Endothelial cell of umbilical vein (primary cell): ENCODE results near the gene MRPL2. TPM values are rescaled to one million over a fixed set of nuclear protein-coding genes. Genes with fewer than 3 reads are reported as not detected.
A peak's percentile ranks its signal among the peaks of the same experiment; 100 is the strongest.

Experiments used
- BruUV-seq: library from RNA; stranded (reverse); fragments of 400-500 nt; replicated peaks from 2 replicates; lab custom pipeline; 2021; lab: Mats Ljungman, UMichigan
- CTCF ChIA-PET: fragments of 300-600, 350-600 bp; sonication (Branson Sonifier 250); formaldehyde crosslinking; loops from one replicate; lab custom pipeline; 2021; ENCODE audit warnings: antibody characterized with exemption, inconsistent platforms; lab: Charles Lee
- POLR2A ChIA-PET: fragments of 300-600, 350-600 bp; sonication (Branson Sonifier 250); formaldehyde crosslinking; loops from one replicate; lab custom pipeline; 2021; ENCODE audit warnings: antibody characterized with exemption, inconsistent platforms; lab: Charles Lee
- DNase-seq: peaks from one replicate; pipeline ENCODE4 v3.0.0-alpha.2; 2011; ENCODE audit warnings: low read depth, low spot score
- FAIRE-seq: peaks from 2 replicates; lab custom pipeline; 2011; peaks lifted over from hg19 to GRCh38; lab: Jason Lieb, UNC
- H2AFZ ChIP-seq: 2 replicates; pipeline ENCODE4 v1.6.0; 2012; ENCODE audit warnings: low read depth, low read length, control low read depth, inconsistent platforms
- H3K27ac ChIP-seq: 2 replicates; pipeline ENCODE4 v1.5.1; 2011; ENCODE audit warnings: low read depth, mild to moderate bottlenecking, control low read depth, low read length, moderate library complexity; ENCODE audit not compliant: insufficient read depth
- H3K27me3 ChIP-seq, 2 experiments: 2 replicates each; pipeline versions ENCODE4 v1.6.0 to v1.6.1; 2011; ENCODE audit warnings: low read length in 2 of 2, mixed read lengths in 1 of 2; ENCODE audit not compliant: control insufficient read depth in 2 of 2, insufficient read depth in 2 of 2
- H3K36me3 ChIP-seq, 2 experiments: 2 replicates in 1 of 2; 3 replicates in 1 of 2; pipeline ENCODE4 v1.5.1; 2011; ENCODE audit warnings: low read length in 2 of 2, mild to moderate bottlenecking in 1 of 2, moderate library complexity in 1 of 2; ENCODE audit not compliant: control insufficient read depth in 2 of 2, insufficient read depth in 2 of 2; ENCODE audit errors: extremely low read depth in 1 of 2
- H3K4me1 ChIP-seq: 3 replicates; pipeline ENCODE4 v1.5.1; 2011; ENCODE audit warnings: mild to moderate bottlenecking, low read length; ENCODE audit not compliant: control insufficient read depth, insufficient read depth; ENCODE audit errors: extremely low read depth
- H3K4me2 ChIP-seq: 2 replicates; pipeline ENCODE4 v1.6.1; 2011; ENCODE audit warnings: low read length, control low read depth, mixed read lengths; ENCODE audit not compliant: insufficient read depth
- H3K4me3 ChIP-seq, 3 experiments: fragments of 200-600 bp in 1 of 3; sonication (generic), shearing (Covaris generic) in 1 of 3; replicated peaks in 1 of 3; 2 replicates each; pipeline ENCODE4 v1.5.1; 2011 to 2016; ENCODE audit warnings: control low read depth in 3 of 3, low read length in 3 of 3, mild to moderate bottlenecking in 2 of 3, inconsistent platforms in 1 of 3, low read depth in 1 of 3, moderate library complexity in 1 of 3; ENCODE audit not compliant: insufficient read depth in 1 of 3
- H3K79me2 ChIP-seq: 2 replicates; pipeline ENCODE4 v1.6.0; 2012; ENCODE audit warnings: low read length, inconsistent platforms; ENCODE audit not compliant: control insufficient read depth, insufficient read depth
- H3K9ac ChIP-seq: replicated peaks from 2 replicates; pipeline ENCODE3; 2011; ENCODE audit warnings: low read length, control low read depth; ENCODE audit not compliant: insufficient read depth; ENCODE audit errors: extremely low read depth
- H3K9me1 ChIP-seq: replicated peaks from 3 replicates; pipeline ENCODE4 v1.6.0; 2011; ENCODE audit warnings: mild to moderate bottlenecking, low read length; ENCODE audit not compliant: control insufficient read depth, insufficient read depth; ENCODE audit errors: extremely low read depth
- H3K9me3 ChIP-seq: replicated peaks from 2 replicates; pipeline ENCODE4 v1.5.1; 2012; ENCODE audit warnings: low read length, inconsistent platforms; ENCODE audit not compliant: control insufficient read depth, insufficient read depth
- H4K20me1 ChIP-seq: replicated peaks from 2 replicates; pipeline ENCODE3; 2011; ENCODE audit warnings: mild to moderate bottlenecking, low read length; ENCODE audit not compliant: control insufficient read depth, insufficient read depth; ENCODE audit errors: extremely low read depth
- EZH2 ChIP-seq: IDR thresholded peaks from 2 replicates; pipeline ENCODE4 v1.6.1; 2012; ENCODE audit warnings: borderline replicate concordance, low read depth, mild to moderate bottlenecking, moderate library complexity, low read length, inconsistent platforms; ENCODE audit not compliant: severe bottlenecking
- FOS ChIP-seq: IDR thresholded peaks from 2 replicates; pipeline ENCODE4 v1.6.1; 2011; ENCODE audit warnings: mild to moderate bottlenecking, low read length, moderate library complexity, borderline replicate concordance; ENCODE audit not compliant: insufficient read depth
- GATA2 ChIP-seq: IDR thresholded peaks from 2 replicates; pipeline ENCODE4 v1.7.0; 2011; ENCODE audit warnings: low read depth, mild to moderate bottlenecking, moderate library complexity, mixed read lengths, low read length; ENCODE audit not compliant: insufficient read length, insufficient read depth
- JUN ChIP-seq: IDR thresholded peaks from 2 replicates; pipeline ENCODE4 v1.6.1; 2011; ENCODE audit warnings: borderline replicate concordance, low read depth; ENCODE audit not compliant: insufficient read length, insufficient read depth
- MAX ChIP-seq: IDR thresholded peaks from 2 replicates; pipeline ENCODE4 v1.6.1; 2011; ENCODE audit not compliant: insufficient read depth, insufficient read length
- MYC ChIP-seq: IDR thresholded peaks from one replicate; pipeline ENCODE4 v1.6.1; 2011; ENCODE audit warnings: mild to moderate bottlenecking, low read depth, low read length
- POLR2A ChIP-seq: IDR thresholded peaks from 2 replicates; pipeline ENCODE4 v1.6.1; 2012; ENCODE audit warnings: low read depth, mild to moderate bottlenecking, control low read depth, low read length
- POLR2AphosphoS5 ChIP-seq: IDR thresholded peaks from 2 replicates; pipeline ENCODE4 v1.6.1; 2012; ENCODE audit warnings: low read depth, mild to moderate bottlenecking, control low read depth, low read length, moderate library complexity; ENCODE audit not compliant: insufficient read depth
- dilution Hi-C: fragments of 300-500 bp; cut with MboI; formaldehyde crosslinking; loops from one replicate; pipeline ENCODE4 v1.15.0; 2019; ENCODE audit warnings: low sequenced_read_pairs; ENCODE audit not compliant: extremely low pct_ligation_motif_present
- intact Hi-C: fragments of 100-400 bp; cut with micrococcal nuclease; formaldehyde crosslinking; loops from one replicate; pipeline ENCODE4 v1.10.0; 2022
- polyA plus RNA-seq, 4 experiments: library from polyadenylated mRNA; depleted of rRNA in 3 of 4; stranded (reverse) in 3 of 4; unstranded in 1 of 4; fragments of >200 nt; gene quantifications; 2 replicates each; pipeline versions ENCODE4 v1.2.1 to v1.2.3, GENCODE V29; 2011 to 2012; ENCODE audit warnings: missing spikeins in 1 of 4
- total RNA-seq: library from RNA; stranded (reverse); gene quantifications from 2 replicates; pipeline ENCODE4 v1.2.3, GENCODE V29; 2021
- TF ChIP-seq, protein P1 (sequence below), 2 donors: IDR thresholded peaks; 1 replicate in 1 of 2; 2 replicates in 1 of 2; pipeline ENCODE4 v1.5.1; 2011; ENCODE audit warnings: low read length in 2 of 2, mild to moderate bottlenecking in 2 of 2, moderate library complexity in 2 of 2, control low read depth in 1 of 2, inconsistent platforms in 1 of 2, low read depth in 1 of 2; ENCODE audit not compliant: insufficient read depth in 1 of 2; ENCODE audit errors: extremely low read depth in 1 of 2

The MRPL2 gene
- total and polyA plus RNA-seq, 2 donors (not counting 3 experiments of a cell fraction or from before 2014, with no cell fraction given), result 37.6 to 63.6 TPM

DNA sequence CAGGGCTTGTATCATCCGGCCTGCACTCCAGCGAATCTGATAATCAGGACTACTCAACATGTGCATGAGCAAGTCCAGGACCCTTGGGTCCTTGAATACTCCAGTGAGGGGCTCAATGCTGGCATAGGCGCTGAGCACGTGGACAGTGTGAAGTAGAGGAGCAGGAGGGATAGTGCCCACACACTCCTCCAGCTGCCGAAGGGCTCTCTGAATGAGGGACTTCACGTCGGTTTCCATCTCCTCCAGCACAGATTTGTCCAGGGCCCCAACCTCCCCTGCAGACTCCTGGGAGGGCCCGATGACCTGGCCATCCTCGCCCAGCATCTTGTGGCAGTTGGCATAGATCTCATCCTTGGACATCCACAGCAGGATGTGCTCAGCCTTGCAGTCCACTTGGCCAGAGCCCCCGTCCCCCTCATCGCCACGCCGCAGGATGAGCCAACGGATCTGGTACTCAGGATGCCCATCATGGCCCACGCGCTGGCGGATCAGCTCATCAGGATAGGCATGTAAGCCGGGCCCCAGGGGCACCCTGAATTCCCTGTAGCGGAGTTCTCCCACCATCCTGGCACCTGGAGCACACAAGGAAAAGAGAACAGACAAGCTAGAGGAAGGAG lies 6.9 kb downstream of the MRPL2 start:
- no peaks in the 10 kb centered on the region for H4K20me1 ChIP-seq
- no peaks in the 10 kb centered on the region for H3K9me3 ChIP-seq
- no peaks in the 10 kb centered on the region for H3K27me3 ChIP-seq
- ChIA-PET CTCF (no interaction called here), POLR2A (interaction anchor here (0.6 kb wide), 1 partner anchor 38 kb away, joined by 6 read pairs; the partner anchor contains the start of genes KLHDC3 and MEA1)
- peak overlapping the region in 1 of 3 experiments; percentile 64 for H3K4me3 ChIP-seq
- no peak for TF ChIP-seq JUN
- no peak for TF ChIP-seq MYC
- TF ChIP-seq, protein P1, sequence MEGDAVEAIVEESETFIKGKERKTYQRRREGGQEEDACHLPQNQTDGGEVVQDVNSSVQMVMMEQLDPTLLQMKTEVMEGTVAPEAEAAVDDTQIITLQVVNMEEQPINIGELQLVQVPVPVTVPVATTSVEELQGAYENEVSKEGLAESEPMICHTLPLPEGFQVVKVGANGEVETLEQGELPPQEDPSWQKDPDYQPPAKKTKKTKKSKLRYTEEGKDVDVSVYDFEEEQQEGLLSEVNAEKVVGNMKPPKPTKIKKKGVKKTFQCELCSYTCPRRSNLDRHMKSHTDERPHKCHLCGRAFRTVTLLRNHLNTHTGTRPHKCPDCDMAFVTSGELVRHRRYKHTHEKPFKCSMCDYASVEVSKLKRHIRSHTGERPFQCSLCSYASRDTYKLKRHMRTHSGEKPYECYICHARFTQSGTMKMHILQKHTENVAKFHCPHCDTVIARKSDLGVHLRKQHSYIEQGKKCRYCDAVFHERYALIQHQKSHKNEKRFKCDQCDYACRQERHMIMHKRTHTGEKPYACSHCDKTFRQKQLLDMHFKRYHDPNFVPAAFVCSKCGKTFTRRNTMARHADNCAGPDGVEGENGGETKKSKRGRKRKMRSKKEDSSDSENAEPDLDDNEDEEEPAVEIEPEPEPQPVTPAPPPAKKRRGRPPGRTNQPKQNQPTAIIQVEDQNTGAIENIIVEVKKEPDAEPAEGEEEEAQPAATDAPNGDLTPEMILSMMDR (IDR thresholded peaks at IDR 0.05; ENCODE audit: extremely low read depth in 1 of 2, insufficient read depth in 1 of 2, low read depth in 1 of 2, low read length in 2 of 2), result no peak
- TF ChIP-seq POLR2A, result no peak
- no peak for TF ChIP-seq MAX
- no peak for TF ChIP-seq EZH2
- no peak for TF ChIP-seq FOS
- no peak for TF ChIP-seq GATA2
- TF ChIP-seq POLR2AphosphoS5, result no peak
- peaks cover 0 to 13% of the 10 kb centered on the region in 2 experiments for H3K36me3 ChIP-seq
- DNase-seq, result no peak
- no peak overlapping the region for H3K27ac ChIP-seq
- no peaks in the 10 kb centered on the region for H3K9me1 ChIP-seq
- peak; percentile 33 for FAIRE-seq
- H3K79me2 ChIP-seq, result peaks cover 2% of the 10 kb centered on the region
- dilution Hi-C loops (no loop called here), intact Hi-C loops (loop anchor here (2.0 kb wide), 2 partner anchors 32 to 68 kb away; partner anchors contain the start of genes PPP2R5D and RRP36)
- no TSS peak for BruUV-seq
- peaks cover 8% of the 10 kb centered on the region for H3K4me1 ChIP-seq
- no peak overlapping the region for H2AFZ ChIP-seq
- no peak overlapping the region for H3K9ac ChIP-seq
- peak overlapping the region; percentile 44 for H3K4me2 ChIP-seq
